SK-MEL-5 (cell line): ENCODE measurements around the gene IGSF6. TPM values are rescaled to one million over a fixed set of nuclear protein-coding genes. Genes with fewer than 3 reads are reported as not detected.
"Not testable (repeated sequence)": the region's sequence is repeated elsewhere in the genome, so short reads cannot be mapped to it uniquely, and the experiment has no call there.

Source experiments
- DNase-seq: peaks from one replicate; pipeline ENCODE4 v3.0.0-alpha.2; 2016; ENCODE audit warnings: low read depth, low spot score
- in situ Hi-C: cut with HindIII; loops from 2 replicates; pipeline ENCODE4 v1.10.0; 2016; ENCODE audit warnings: low sequenced_read_pairs, high pct_unique_total_duplicates, low pct_unique_long_range_greater_than_20kb
- polyA plus RNA-seq, 2 experiments: library from polyadenylated mRNA; depleted of rRNA; stranded (reverse); fragments of >200 nt; gene quantifications; 2 replicates each; pipeline ENCODE4 v1.2.3, GENCODE V29; 2015
- total RNA-seq: library from RNA; depleted of rRNA; stranded (reverse); fragments of >200 nt; shearing (Covaris generic); gene quantifications from 2 replicates; pipeline ENCODE4 v1.2.3, GENCODE V29; 2014; rRNA removed

Gene IGSF6
- total RNA-seq, result not detected in 2 replicates
- 0.08 TPM in 1 of 2 replicates, not detected in the other for polyA plus RNA-seq (2015; cell fraction: cytosol; rRNA removed)
- not detected in 2 replicates for polyA plus RNA-seq (2015; cell fraction: nucleus; rRNA removed)

DNA sequence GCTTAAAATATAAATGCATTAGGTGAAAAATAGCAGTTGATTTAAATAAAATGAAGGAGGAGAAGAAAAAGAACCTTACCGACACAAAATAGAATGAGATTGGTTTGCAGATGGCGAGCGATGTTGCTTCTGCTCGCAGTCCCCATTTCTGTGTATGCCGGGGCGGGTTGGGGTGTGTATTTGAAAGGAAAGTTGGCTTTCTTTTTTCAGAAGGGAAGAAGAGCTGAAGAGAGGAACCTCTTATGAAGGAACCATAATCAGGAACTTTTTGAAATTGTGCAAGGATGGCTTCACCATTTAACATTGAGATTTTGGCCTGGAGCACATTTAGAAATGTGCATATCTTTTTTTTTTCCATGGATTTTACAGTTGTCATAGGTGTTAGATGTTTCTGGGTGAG lies at the start of gene IGSF6:
TSS of gene IGSF6 (minus strand) at position 156 of the 400 bp plus-strand sequence. CDS start at position 146, 10 bp downstream.
- no peak for DNase-seq
- in situ Hi-C loops, result no loop called here

GRCh38 chr16:21701271-21701670 lies 48.9 kb upstream of the IGSF6 start:
- in situ Hi-C loops, result no loop called here
- DNase-seq, result no peak

GRCh38 chr16:21698169-21699032 lies 46.0 kb upstream of the IGSF6 start:
- DNase-seq, result peak; percentile 22
- in situ Hi-C loops, result no loop called here

GRCh38 chr16:21697032-21697431 lies 44.6 kb upstream of the IGSF6 start:
- no peak for DNase-seq
- in situ Hi-C loops, result no loop called here

- in situ Hi-C loops, result no loop called here
- DNase-seq, result no peak
Observed at GRCh38 chr16:21694609-21695008, 42.2 kb upstream of the IGSF6 start.

- DNase-seq, in situ Hi-C loops: not testable (repeated sequence)
Observed at GRCh38 chr16:21690967-21691366, 38.6 kb upstream of the IGSF6 start.

DNA sequence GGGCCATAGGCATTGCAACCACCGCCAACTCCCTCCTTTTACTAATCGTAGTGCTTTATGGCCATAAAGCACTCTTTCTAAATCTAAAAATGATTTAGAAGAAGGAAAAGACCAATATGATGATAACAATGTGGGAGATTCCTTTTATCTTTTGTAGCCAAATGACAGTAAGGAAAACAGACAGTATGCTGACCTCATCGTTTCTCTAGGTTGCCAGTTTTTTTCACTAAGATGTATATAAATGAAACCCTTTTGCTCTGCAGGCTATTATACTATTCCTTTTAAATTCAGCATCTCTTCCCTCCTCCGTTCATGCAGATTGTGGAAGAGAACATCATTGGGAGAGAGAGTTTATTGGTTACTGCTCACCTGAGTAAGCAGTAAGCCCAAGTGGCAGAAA lies 36.7 kb upstream of the IGSF6 start:
- in situ Hi-C loops, result no loop called here
- no peak for DNase-seq

DNA sequence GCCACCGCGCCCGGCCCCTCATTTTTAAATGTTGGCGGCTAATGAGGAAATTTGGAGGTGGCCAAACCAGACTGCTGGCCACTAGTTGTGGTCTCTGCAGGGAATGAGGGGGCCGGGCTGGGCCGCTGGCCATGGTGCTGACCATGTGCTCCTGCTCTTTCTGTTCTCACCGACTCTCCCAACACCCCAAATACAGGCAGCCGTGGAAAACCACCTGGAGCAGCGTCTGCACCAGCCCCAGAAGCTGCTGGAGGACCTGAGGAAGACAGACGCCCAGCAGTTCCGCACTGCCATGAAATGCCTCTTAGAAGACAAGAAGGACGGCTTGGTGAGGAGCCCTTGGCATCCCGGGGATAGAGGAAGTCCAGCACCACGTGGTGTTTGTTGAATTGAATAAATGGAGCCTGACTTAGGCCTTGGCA lies 32.6 kb upstream of the IGSF6 start:
- in situ Hi-C loops, result no loop called here
- DNase-seq, result no peak

DNA sequence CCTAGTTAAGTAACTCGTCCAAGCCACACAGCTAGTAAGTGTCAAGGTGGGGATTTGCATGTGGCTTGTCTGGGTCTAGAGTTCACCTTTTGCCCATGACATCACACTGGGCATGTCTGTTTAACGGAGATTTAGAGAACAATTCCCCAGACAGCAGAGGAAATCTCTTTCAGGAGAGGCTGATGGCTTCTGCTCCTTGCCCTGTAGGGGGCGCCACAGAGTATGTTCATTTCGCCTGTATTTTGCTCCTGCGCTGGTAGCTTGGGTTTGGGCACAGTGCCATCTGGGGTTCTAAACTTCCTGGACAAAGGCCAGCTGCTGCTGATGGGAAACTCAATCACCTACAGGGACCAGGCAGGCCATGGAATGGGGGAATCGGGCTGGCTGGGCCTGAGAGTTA lies 31.8 kb upstream of the IGSF6 start:
- DNase-seq, result peak; percentile 45
- in situ Hi-C loops, result no loop called here

GRCh38 chr16:21683184-21683583 lies 30.8 kb upstream of the IGSF6 start:
- DNase-seq, result no peak
- in situ Hi-C loops, result no loop called here

DNA sequence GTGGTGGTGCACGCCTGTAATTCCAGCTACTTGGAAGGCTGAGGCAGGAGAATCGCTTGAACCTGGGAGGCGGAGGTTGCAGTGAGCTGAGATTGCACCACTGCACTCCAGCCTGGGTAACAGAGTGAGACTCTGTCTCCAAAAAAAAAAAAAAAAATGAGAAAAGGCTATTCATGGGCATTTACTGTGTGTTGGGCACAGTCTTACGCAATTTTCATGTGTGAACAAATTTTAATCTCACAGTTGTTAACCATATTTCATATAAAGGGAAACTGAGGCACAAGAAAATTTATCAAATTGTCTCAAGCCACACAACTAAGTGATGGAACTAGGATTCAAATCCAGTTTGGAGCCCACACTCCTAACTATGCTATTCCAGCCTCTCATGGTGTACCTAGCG lies 28.3 kb upstream of the IGSF6 start:
- in situ Hi-C loops, DNase-seq: not testable (repeated sequence)

GRCh38 chr16:21674456-21674855 lies 22.0 kb upstream of the IGSF6 start:
- in situ Hi-C loops, DNase-seq: not testable (repeated sequence)

GRCh38 chr16:21673469-21673868 lies 21.1 kb upstream of the IGSF6 start:
- in situ Hi-C loops, result no loop called here
- no peak for DNase-seq

- in situ Hi-C loops, result no loop called here
- DNase-seq, result no peak
Observed at GRCh38 chr16:21667575-21667974, 15.2 kb upstream of the IGSF6 start.

- DNase-seq, result peak; percentile 70
- in situ Hi-C loops, result no loop called here
Observed at GRCh38 chr16:21666772-21667171, 14.4 kb upstream of the IGSF6 start.

- no peak for DNase-seq
- in situ Hi-C loops, result no loop called here
Observed at GRCh38 chr16:21664801-21665492, 12.5 kb upstream of the IGSF6 start.

GRCh38 chr16:21663889-21664647 lies 11.7 kb upstream of the IGSF6 start, which contains the start of gene OTOA:
OTOA (plus strand) TSS chr16:21663968; CDS start chr16:21678515, 14,547 bp downstream.
- in situ Hi-C loops, result no loop called here

GRCh38 chr16:21659124-21659523 lies 6.7 kb upstream of the IGSF6 start:
- in situ Hi-C loops, result no loop called here
- DNase-seq, result no peak

More at GRCh38 chr16:21663889-21664647, 11.7 kb upstream of the IGSF6 start, which contains the start of gene OTOA:
- no peak for DNase-seq
